RPMI7951 (cell line): ENCODE results near the gene PRSS38. TPM values are rescaled to one million over a fixed set of nuclear protein-coding genes. Genes with fewer than 3 reads are reported as not detected.
A peak's percentile ranks its signal among the peaks of the same experiment; 100 is the strongest.

Source experiments
- DNase-seq: peaks from one replicate; pipeline ENCODE4 v3.0.0-alpha.2; 2012; ENCODE audit warnings: low read depth
- total RNA-seq: library from RNA; depleted of rRNA; stranded (reverse); fragments of >200 nt; shearing (Covaris generic); gene quantifications from 2 replicates; pipeline ENCODE4 v1.2.3, GENCODE V29; 2014; rRNA removed

Gene PRSS38
- total RNA-seq = 0.20 TPM in 1 of 2 replicates, not detected in the other

DNA sequence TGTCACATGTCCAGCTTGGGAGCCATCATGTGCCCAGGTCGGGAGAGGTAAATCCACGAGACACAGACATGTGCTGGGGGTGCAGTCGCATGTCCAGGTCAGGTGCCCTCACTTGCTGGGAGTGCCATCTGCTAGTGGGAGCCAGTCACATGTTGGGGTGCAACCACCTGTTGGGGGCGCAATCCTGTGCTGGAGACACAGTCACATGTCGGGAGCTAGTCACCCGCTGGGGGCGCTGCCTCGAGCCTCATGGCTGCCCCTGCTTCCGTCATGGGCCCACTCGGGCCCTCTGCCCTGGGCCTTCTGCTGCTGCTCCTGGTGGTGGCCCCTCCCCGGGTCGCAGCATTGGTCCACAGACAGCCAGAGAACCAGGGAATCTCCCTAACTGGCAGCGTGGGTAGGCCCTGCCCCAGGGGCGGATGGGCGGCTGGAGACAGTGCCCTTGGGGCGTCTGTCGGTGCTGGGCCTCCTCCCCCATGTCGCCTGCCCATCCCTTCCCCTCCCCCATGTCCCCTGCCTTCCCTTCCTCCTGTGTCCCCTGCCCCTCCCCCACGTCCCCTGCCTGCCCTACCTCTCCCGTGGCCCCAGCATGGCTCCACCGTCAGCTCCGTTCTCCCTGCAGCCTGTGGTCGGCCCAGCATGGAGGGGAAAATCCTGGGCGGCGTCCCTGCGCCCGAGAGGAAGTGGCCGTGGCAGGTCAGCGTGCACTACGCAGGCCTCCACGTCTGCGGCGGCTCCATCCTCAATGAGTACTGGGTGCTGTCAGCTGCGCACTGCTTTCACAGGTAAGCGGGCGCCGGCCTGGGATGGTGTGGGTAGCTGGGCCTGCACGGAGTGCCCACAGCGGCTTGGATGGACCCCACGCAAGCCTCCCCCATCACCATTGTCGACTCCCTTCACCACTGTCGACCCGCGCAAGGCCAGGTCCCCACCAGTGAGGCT lies at the start of gene PRSS38:
Gene PRSS38, plus strand, starts transcription at position 208 of the 942 bp plus-strand sequence. Its CDS starts 42 bp downstream, at position 250.
- DNase-seq = no peak

DNA sequence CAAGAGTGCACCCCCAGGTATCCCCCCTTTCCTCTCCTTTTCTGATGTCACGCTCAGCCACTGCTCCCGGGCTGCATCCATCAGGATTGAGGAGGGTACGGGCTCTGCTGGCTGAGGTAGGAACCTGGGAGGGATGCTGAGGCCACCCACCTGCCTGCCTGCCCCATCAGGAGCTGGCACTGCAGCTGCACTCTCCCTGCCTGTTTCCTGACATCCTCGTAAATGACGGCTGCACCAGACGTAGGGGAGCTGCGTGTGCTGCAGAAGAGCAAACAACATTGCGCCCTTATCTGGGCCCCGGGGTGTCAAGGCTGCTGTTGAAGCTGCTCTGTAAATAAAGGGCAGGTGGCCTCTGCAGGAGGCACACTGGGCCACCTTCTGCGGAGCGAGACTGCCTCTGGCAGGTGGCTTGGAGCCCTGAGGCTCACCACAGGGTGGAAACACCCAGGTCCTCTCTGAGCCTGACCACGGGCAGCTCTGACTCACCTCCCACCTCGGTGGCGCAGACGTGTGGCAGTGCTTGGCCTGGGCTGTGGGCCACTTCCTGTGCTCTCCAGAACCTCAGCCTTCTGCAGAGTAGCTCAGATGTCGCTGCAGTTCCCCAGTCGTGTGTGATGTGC lies 49.4 kb upstream of the PRSS38 start:
- DNase-seq = peak; percentile 91

DNA sequence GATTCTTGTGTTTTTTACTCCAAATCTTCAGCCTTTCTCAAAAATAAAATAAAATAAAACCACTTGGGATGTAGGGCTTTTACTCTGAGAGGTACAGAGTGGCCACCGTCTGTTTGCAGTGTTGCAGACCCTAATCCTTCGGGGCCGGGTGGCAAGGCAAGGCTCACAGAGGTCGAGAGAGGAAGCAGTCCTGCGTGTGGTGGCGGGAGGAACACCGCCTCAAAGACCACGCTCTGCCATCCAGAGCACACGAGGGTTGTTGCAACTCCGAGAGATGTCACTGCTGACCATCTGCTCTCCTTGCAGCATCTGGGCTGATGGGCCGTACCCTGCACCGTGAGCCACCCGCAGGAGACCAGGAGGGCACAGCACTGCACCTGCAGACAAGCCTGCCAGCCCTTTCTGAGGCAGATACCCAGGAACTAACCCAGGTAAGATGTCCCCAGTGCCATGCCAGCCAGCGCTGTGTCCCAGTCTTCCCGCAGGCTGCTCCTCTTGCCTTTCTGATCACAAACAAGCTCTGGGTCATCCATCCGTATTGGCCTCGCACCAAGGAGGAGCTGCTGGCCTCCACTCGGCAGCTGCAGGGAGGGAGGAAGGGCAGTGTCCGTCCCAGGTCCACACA lies 48.7 kb upstream of the PRSS38 start:
- DNase-seq = no peak

DNA sequence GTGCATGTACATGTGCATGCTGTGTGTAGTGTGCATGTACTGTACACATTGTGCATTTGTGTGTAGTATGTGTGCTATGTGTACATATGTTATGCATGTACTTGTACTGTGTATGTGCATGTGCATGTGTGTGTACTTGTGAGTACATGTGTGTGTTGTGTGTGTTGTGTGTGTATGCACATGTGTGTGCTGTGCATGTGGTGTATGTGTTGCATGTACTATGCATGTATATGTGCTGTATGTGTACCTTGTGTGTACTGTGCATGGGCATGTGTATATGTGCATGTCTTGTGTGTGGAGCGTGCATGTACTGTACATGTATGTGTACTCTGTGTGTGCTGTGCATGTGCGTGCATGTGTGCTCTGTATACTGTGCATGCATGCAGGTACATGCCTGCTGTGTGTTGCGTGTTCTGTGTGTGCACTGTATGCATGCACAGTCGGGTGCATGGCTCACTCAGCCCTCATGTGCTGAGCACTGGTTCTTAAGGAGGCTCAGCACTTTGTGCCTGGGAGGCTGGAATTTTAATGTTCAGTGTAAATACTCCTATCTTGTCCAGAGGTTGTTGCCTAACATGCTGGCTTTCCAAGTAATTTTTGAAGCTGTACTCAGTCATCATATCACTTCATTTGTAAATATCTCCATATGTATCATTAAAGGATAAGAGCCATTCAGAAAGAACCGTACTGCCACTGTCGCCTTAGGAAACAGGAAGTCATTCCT lies 47.9 kb upstream of the PRSS38 start:
- no peak for DNase-seq

DNA sequence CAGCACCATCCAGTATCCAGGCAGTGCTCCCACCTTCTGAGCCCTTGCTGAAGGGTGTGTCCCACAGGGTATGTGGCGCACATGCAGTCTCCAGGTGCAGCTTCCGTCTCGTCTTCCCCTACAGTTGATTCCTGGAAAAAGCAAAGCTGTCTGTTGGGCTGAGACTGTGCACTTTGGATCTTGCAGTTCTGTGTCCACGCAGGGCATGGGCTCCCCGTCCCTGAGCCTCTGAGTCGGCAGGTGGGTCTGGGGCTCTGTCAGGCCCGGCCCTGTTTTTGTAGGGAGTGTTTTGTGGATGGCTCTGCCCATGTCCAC lies 47.4 kb upstream of the PRSS38 start:
- DNase-seq = no peak

DNA sequence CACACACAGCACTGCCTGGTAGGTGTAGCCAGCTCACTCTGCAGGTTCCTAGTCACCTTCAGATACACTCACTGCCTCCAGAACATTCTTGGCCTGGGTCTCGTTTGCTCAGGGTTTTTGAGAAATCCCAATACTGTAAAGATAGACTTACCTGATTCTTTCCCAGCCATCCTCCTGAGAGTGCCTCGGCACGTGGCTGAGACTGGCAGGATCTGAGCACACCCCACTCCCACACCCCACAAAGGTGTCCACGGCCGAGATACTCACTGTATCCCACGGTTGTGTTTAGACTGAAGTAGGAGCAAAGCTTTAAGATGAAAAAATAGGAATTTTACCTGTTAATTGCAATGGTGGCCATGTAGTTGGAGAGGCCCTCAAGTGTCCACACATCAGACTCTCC lies 46.8 kb upstream of the PRSS38 start:
- no peak for DNase-seq

DNA sequence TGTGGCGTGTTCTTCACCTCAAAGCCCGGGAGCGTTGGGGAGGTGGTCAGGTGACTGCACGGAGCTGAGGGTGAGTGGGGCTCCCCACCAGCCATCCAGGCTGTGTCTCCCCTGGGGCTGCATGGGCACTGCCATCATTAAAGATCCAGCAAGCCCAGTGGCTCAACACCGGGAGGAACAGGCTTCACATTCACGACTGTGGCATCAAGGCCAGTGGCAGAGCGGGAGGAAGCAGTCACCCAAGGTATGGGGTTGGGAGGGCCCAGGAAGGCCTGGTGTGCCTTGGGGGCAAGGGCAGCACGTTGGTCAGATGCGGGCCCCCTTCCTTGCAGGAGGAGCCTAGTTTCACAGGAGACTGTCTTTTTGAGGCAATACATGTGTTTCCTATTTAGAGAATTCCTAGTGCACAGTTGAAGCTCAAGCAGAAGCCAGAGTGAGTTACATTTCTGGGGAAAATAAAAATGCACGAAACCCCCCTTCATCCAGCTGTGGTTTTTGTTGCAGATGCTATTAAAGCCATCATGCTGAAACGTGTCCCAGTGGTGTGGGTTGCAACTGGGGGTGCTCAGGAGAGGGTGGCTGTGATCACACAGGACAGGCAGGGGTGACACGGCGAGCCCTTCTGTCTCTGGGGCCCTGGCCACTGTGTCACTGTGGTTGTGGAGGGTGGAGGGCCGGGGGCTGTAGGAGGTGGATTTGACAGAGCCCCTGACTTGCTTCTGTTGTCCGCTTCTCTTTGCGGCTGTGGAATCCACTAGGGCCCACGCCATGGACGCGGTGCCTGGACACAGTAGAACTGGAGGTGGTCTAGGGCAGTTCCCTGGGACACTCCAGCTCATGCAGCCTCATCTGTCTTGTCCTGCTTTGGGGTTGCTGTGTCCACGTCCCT lies 46.2 kb upstream of the PRSS38 start:
- DNase-seq = no peak

DNA sequence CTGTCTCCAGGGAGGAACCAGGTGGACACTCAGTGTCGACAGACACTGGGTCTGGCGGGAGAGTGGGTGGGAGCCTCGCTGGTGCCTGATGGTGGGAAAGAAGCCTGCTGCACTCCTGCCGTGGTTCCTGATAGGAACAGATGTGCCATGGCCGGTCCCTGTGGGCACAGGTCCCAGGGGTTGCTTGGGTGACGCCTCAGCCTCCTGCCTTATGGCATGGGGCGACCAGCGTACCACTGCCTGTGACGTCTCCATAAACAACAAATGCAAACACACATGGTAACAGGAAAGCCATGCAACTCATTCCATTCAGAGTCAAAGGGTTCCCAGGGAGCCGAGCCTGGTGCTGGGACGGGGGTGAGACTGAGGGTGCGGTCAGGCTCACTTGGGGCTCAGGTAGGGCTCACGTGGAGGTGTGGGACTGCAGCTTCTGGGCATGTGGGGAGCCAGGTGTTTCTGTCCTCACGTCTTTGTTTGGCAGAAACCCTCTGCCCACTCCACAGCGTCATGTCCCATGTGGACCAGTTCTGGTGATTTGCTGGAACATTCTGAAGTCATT lies 45.5 kb upstream of the PRSS38 start:
- no peak for DNase-seq

DNA sequence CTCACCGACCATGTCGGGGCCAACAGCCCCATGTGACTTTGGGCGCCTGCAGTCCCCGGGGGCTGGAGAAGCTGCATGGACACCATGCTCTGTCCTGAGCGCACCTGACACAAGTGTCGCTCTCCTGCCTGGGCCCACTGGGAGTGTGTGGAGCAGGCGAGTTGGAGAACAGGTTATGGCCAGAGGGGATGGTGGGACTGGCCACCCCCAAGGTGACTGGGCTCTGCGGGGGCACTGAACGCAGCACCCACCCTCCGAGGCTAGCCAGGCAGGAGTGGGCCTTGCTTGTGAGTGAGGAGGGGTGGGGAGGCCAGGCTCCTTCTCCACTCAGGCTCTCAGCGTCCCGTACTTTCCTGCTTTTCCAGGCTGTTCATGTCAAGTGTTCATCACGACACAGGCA lies 44.7 kb upstream of the PRSS38 start:
- DNase-seq = no peak

DNA sequence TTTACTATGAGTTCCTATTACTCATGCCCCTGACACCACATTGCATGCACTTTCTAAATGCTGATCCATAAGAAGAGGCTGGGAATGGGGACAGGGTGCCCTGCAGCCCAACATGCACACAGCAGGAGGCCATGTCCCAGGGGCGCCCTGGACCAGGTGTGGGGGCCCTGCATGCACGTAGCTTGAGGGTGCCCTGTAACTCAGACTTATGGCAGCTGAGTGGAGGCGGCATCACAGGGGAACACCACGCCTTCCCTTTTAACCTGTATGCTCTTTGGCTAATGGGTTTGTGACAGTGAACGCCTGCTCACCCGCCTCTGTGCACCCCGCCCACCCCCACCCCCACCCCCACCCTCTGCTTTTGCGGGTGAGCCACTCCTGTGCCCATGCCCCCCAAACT lies 44.1 kb upstream of the PRSS38 start:
- no peak for DNase-seq

DNA sequence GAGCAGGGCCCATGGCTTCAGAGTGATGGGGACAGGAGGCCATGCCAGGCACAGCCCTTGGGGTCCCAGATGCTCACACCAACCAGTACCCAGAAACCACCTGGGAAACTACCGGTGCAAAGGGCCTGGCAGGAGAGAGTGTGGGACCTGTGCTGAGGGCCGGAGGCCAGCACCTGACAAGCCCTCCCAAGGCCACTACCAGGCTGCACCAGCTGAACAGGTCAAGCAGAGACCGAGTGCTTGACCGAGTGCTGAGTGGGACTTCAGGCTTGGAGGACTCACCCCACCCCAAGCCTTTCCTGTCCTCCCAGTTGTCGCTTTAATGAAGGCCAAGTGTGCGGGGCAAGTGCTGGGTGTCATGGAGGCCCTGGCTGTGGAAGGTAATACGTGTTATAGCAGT lies 43.7 kb upstream of the PRSS38 start:
- DNase-seq = no peak

DNA sequence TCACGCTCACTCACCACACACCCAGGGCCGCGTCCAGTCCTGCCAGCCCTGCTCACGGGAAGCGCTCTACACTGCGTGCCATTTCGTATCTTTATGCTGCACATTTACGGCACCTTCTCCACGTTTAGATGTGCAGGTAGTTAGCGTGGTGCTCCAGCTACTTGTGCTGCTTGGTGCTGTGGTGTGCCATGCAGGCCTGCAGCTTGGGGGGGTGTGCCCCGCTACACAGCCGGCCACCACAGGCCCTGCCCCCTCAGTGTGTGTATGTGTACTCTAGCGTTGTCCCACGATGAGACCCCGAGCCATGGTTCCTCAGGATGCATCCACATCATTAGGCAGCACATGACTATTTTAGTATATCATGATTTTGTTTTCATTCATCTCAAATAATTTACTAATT lies 41.9 kb upstream of the PRSS38 start:
- DNase-seq = no peak

DNA sequence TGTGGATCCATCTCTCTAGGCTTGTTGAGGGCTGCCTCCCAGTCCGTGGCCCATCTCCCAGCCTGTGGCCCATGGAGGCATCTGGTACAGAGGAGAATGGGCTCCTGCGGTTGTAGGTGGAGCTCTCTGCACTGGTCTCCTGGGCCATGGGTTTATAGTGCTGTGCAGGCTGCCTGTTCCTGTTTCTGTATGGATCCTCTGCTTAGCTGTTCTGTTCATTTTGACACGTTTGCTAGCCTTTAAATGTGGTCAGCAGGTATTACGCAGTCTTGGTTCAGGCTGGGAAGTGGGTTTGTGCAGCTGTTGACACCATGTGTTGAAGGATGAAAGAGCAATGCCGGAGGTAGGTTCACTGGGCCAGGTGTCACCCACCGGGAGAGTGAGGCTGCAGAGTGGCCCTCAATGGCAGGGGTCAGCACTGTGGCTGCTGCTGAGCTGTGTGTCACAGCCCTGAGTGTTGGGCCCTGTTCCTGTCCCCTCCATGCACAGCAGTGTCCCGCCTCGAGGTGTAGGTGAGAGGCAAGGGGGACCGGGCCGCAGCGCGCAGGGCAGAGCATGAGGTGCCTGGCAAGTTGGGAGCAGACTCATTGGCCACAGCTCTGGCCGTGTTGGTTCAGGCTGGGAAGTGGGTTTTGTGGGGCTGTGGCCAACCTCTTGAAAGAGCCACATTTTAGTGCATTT lies 41.3 kb upstream of the PRSS38 start:
- no peak for DNase-seq

DNA sequence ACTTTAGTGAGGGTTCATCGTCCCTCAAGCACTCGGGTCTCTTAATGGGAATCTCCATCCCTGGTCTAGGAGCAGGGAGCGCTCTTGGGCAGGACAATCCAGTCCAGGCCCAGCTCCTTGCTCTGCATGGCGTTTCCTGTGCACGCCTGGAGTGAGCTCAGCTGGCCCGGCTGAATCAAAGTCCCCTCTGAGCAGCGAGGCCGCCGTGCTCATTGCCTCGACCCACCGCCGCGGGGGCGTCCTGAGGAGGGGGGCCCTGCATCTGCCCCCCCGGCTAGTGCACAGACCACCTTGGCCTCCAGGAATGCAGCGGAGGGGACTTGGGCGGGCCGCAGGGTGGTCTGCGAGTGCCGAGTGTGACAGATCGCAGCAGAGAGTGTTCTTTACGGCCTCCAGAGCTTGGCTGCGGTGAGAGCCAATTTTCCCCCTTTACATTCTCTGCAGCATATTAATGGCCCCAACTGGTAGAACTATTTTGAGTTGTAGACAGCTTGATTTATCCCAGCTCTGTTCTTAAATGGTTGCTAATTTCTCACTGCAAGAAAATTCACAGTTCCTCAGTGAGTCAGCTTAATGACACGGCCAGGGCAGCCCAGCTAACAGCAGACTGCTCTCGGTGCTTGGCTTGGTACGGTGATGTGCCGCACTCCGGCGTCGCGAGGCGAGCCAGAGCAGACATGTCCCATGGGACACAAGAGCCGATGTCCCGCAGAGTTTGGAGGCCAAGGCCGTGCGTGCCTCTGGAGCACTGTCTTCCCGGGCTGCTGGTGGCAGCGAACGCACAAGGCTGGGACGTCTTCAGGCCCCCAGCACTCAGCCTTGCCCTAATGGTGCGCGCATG lies 40.4 kb upstream of the PRSS38 start:
- no peak for DNase-seq

DNA sequence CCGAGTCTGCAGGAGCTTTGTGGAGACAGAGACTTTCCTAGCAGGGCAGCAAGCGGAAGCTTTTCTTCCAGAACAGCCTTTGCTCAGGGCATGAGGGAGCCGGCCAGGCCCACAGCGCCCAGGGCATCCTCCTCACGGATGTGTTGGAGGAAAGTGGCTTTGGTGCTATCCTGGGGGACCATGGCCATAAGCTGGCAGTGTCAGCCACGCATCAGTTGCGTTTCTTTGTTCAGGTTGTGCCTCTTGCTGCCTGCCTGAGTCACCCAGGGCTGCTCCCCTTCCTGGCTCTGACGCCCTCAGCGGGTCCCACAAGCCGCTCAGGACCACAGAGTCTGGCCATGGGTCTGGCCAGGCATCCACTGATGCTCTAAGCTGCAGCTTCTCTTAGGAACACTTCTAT lies 39.6 kb upstream of the PRSS38 start:
- DNase-seq = peak; percentile 38

DNA sequence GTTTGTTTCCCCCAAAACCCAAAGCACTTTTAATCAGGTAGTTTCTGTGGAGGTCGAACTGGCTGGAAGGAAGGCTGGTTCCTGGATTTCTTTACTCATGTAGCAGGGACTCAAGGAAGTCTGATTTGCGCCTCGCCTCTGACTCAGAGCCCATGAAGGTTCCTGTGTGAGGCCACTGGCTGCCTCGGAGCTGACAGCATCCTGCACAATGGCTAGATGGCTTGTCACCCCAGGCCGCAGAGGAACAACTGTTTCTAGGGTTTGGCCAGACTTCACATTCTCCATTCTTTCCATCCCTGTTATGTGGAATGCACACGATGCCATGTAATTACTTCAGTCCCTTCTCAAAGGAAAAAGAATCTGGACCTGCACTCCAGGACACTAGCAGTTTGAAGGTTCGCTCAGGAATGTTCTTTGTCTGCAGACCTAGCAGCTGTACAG lies 39.1 kb upstream of the PRSS38 start:
- peak; percentile 89 for DNase-seq

DNA sequence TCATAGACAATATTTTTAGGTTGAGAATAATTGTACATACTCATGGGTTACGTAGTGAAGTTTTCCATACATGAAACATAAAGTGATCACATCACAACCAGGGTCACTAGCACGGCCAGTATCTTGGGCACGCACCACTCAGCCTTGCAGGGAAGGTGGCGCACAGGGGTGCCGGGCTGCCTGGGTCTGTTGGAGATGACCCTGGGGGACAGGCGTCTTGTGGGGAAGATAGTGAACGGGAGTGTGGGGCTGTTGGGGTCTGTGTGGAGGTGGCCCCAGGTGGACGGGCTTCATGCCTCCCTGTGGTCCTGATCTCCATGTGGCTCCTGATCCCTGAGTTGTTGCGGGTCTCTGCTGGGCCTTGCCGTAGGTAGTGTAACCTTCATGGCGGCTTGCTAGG lies 38.3 kb upstream of the PRSS38 start:
- no peak for DNase-seq

DNA sequence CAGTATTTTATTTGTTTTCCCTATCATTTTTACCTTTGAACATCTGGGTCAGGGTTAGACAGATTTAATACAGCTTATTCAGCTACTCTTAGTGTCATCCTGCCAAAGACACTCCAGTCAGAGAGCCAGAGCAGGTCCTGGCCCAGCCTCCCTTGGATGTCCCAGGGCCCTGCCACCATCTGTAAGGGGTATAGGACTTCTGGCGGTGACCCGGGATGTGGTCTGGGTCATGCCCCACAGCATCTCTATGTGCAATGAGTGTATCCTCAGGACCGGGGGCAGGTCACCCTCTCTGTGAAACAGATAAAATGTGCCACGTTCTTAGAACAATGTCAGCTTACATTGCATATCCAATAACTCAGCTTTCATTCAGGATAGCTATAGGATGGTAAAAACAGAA lies 37.8 kb upstream of the PRSS38 start:
- DNase-seq = no peak

DNA sequence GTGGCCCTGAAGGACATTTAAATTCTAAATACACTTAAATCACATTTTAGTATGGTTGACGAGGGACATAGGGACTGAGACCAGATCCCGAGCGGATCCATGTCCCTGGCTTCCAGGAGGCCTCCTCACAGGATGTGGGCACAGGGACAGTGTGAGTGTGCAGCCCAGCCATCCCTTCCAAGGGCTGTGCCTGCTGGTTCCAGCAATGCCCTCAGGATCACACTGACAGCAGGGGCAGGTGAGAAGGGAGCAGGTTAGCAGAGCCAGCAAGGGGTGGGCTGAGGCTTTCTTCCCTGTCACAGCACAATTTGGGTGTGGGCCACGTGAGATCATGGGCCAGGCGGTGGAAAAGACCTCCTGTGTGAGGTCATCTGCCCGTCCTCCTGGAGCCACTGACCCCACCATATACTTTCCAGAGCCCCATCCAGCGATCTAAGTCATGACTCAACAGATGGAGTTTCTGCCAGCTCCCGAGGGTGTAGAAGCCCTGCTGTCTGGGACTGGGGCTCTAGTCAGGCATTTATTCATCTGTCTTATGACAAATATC lies 37.0 kb upstream of the PRSS38 start:
- DNase-seq = peak; percentile 91
